ENCODE data around the gene IPPK.

- TF ChIP-seq CTCF (conservative IDR thresholded peaks at IDR 0.05; ENCODE audit: low read depth, low read length) = no peak
- TF ChIP-seq EZH2phosphoT487 (IDR thresholded peaks at IDR 0.05; ENCODE audit: borderline replicate concordance, low read length) = no peak
- no peak for TF ChIP-seq EZH2 (IDR thresholded peaks at IDR 0.05; ENCODE audit: low read length, unreplicated experiment)
Measured at GRCh38 chr9:92589923-92590322, 80.0 kb downstream of the IPPK start.
